Testis (tissue), 3 donors: ENCODE results near the gene RNU6-8. TPM values are rescaled to one million over a fixed set of nuclear protein-coding genes. Genes with fewer than 3 reads are reported as not detected.

Experiments
- DNase-seq: peaks from one replicate; pipeline ENCODE4 v3.0.0-alpha.2; 2019
- H3K27ac ChIP-seq, 2 donors: fragments of 200-600 bp; sonication (generic); one replicate each; pipeline ENCODE4 v1.5.1; 2019
- H3K27me3 ChIP-seq: fragments of 200-600 bp; sonication (generic); one replicate; pipeline ENCODE4 v1.5.1; 2019
- H3K36me3 ChIP-seq: fragments of 200-600 bp; sonication (generic); one replicate; pipeline ENCODE4 v1.5.1; 2017; ENCODE audit warnings: low read depth; ENCODE audit errors: missing control alignments
- H3K4me1 ChIP-seq: fragments of 200-600 bp; sonication (generic); one replicate; pipeline ENCODE4 v1.5.1; 2019
- H3K4me3 ChIP-seq, 2 donors: fragments of 200-600 bp; sonication (generic); one replicate each; pipeline ENCODE4 v1.5.1; 2017 to 2019
- H3K9me3 ChIP-seq: fragments of 200-600 bp; sonication (generic); one replicate; pipeline ENCODE4 v1.5.1; 2017
- CTCF ChIP-seq, 3 experiments: fragments of 450-650 bp in 2 of 3; fragments of 200-600 bp in 1 of 3; sonication (generic) in 1 of 3; IDR thresholded peaks; one replicate each; pipeline ENCODE4 v1.5.1; 2016 to 2019; ENCODE audit warnings: antibody characterized with exemption in 3 of 3, mild to moderate bottlenecking in 2 of 3, moderate library complexity in 1 of 3
- POLR2A ChIP-seq: fragments of 450-650 bp; IDR thresholded peaks from one replicate; pipeline ENCODE4 v1.6.1; 2017; ENCODE audit warnings: antibody characterized with exemption, mild to moderate bottlenecking, moderate library complexity
- WGBS, 2 donors: methylation state at CpG; one replicate each; pipeline ENCODE4 v1.1.5; 2018; 5-methylcytosine and 5-hydroxymethylcytosine counted together
- intact Hi-C: fragments of 100-400 bp; cut with DNase I; formaldehyde crosslinking; loops from one replicate; pipeline ENCODE4 v1.15.1; 2023; ENCODE audit warnings: low total_unique reads
- polyA plus RNA-seq: library from polyadenylated mRNA; stranded (reverse); fragments of 350-450 nt; fragmentation: Illumina TruSeq; extraction: RNeasy Lipid Tissue Mini Kit (QIAGEN cat#74804); gene quantifications from one replicate; pipeline ENCODE4 v1.2.3, GENCODE V29; 2014; ENCODE audit warnings: low read depth, low replicate concordance; ENCODE audit not compliant: insufficient read depth
- total RNA-seq, 2 donors: library from RNA; depleted of rRNA; stranded (reverse); fragments of >200 nt; gene quantifications; one replicate each; pipeline ENCODE4 v1.2.3, GENCODE V29; 2016

The RNU6-8 gene
- total and polyA plus RNA-seq, 3 donors from 2014 or later, result not detected

DNA sequence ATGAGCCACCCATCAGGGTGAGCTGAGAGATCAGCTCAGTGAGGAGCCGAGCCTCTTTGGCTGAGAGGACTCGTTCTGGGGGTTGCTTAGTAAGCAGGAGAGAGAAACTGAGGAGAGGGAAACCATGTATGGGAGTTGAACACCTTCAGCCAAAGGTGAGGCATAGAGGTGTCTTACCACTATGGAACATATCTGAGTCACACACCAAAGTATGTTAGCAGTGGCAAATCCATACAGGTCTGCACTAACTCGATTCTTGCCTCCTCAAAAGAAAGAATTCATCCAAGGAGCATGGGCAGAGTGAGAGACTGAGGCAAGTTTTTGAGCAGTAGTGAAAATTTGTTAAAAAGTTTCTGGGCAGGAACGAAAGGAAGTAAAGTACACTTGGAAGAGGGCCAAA, 46.7 kb upstream of the RNU6-8 start:
- intact Hi-C loops, result loop anchor here (10.0 kb wide), 2 partner anchors 225 to 315 kb away; no protein-coding TSS in a partner anchor
- no peaks in the 10 kb centered on the region for H3K36me3 ChIP-seq
- WGBS, 2 donors, result 88 to 94% methylated on average over 4 of the region's 4 CpGs

GRCh38 chr14:32249371-32249770, 46.3 kb upstream of the RNU6-8 start:
- 85% methylated on average over 5 of the region's 5 CpGs for WGBS, 2 donors
- no peaks in the 10 kb centered on the region for H3K36me3 ChIP-seq
- H3K9me3 ChIP-seq, result no peaks in the 10 kb centered on the region
- intact Hi-C loops, result no loop called here
- no peak overlapping the region for H3K27ac ChIP-seq
- H3K4me3 ChIP-seq, result no peak overlapping the region
- no peaks in the 10 kb centered on the region for H3K27me3 ChIP-seq
- H3K4me1 ChIP-seq, result peaks cover 1% of the 10 kb centered on the region
- no peak for DNase-seq
- TF ChIP-seq CTCF (IDR thresholded peaks at IDR 0.05) (no peak), POLR2A (no peak)

More for the DNA sequence above, 46.7 kb upstream of the RNU6-8 start:
- TF ChIP-seq POLR2A, result no peak
- TF ChIP-seq CTCF (IDR thresholded peaks at IDR 0.05), result no peak
- no peak overlapping the region for H3K4me3 ChIP-seq
- DNase-seq, result no peak
- H3K27me3 ChIP-seq, result no peaks in the 10 kb centered on the region
- H3K27ac ChIP-seq, result no peak overlapping the region
- peaks cover 6% of the 10 kb centered on the region for H3K4me1 ChIP-seq
- H3K9me3 ChIP-seq, result no peaks in the 10 kb centered on the region

DNA sequence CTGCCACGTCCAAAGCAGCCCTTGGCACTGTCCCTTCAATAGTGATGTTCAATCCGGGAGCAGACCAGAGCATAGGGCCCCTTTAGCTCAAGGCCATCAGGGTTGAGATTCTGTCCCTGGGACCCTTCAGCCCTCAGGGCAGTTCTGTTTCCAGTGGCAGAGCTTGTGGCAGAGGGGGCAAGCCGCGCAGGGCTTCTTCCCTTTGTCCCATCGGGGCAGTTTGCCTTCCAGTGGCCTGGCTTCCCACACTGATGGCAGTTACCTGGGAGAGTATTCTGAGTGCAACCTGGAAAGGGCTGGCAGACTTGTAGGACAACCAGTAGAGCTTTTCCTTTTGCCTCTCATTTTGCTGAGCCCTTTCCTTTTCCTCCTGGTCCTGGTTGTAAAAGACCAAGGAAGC, 43.7 kb upstream of the RNU6-8 start:
- no peak overlapping the region for H3K4me3 ChIP-seq
- H3K36me3 ChIP-seq, result no peaks in the 10 kb centered on the region
- H3K27ac ChIP-seq, result no peak overlapping the region
- H3K4me1 ChIP-seq, result no peaks in the 10 kb centered on the region
- 92% methylated on average over 2 to 5 of the region's 5 CpGs for WGBS, 2 donors
- no peaks in the 10 kb centered on the region for H3K9me3 ChIP-seq
- H3K27me3 ChIP-seq, result no peaks in the 10 kb centered on the region
- intact Hi-C loops, result no loop called here
- no peak for TF ChIP-seq POLR2A
- TF ChIP-seq CTCF (IDR thresholded peaks at IDR 0.05), result no peak
- no peak for DNase-seq

DNA sequence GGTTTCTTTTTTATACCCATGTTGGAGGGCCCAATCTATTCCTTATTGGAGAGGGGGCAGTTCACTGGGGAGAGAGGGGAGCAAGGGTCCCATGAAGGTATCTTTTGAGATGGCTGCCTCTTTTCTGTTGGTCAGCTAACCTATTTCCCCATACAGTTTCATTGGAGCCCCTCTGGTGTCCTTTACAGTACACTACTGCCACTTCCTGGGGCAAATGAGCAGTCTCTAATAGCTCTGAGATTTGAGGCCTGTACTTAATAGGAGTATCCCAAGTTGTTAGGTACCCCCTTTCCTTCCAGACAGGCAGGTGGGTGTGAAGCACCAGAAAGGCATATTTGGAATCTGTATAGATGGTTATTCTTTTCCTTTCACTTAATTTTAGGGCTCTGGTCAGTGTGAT, 41.3 kb upstream of the RNU6-8 start:
- H3K4me3 ChIP-seq, result no peak overlapping the region
- intact Hi-C loops, result no loop called here
- no peaks in the 10 kb centered on the region for H3K36me3 ChIP-seq
- H3K27ac ChIP-seq, result no peak overlapping the region
- no peaks in the 10 kb centered on the region for H3K9me3 ChIP-seq
- DNase-seq, result no peak
- TF ChIP-seq CTCF (IDR thresholded peaks at IDR 0.05), result no peak
- no peak for TF ChIP-seq POLR2A
- H3K4me1 ChIP-seq, result no peaks in the 10 kb centered on the region
- H3K27me3 ChIP-seq, result no peaks in the 10 kb centered on the region

DNA sequence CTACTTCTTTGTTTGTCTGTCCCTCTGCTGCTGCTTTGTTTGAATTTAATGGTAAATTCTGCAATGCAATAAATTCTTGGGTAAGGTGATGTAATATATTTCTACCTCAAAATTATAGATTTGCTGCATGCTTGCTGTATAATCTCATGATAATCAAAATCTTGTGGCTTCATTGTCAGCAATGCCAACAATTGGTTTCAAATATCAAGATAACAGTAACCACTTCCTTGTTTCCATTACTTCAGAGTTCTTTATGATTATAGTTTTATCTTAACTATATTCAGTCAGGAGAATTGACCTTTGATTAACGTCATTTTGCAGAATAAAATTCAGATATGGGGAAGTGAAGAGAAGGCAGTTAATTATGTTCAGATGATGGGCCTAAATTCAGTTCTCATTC, 30.2 kb upstream of the RNU6-8 start:
- H3K4me1 ChIP-seq, result no peaks in the 10 kb centered on the region
- DNase-seq, result no peak
- TF ChIP-seq POLR2A (no peak), CTCF (IDR thresholded peaks at IDR 0.05) (no peak)
- H3K36me3 ChIP-seq, result no peaks in the 10 kb centered on the region
- no peak overlapping the region for H3K4me3 ChIP-seq
- H3K27me3 ChIP-seq, result no peaks in the 10 kb centered on the region
- intact Hi-C loops, result no loop called here
- no peak overlapping the region for H3K27ac ChIP-seq
- H3K9me3 ChIP-seq, result no peaks in the 10 kb centered on the region
- WGBS, 2 donors, result 68 to 70% methylated on average over 1 of the region's 1 CpG
